ENCODE data around the gene SYNE2.
"Not testable (repeated sequence)": the region's sequence is repeated elsewhere in the genome, so short reads cannot be mapped to it uniquely, and the experiment has no call there.

The SYNE2 gene

GRCh38 chr14:63869940-63870752, 17.3 kb downstream of the SYNE2 start:
- DNase-seq (ENCODE audit: low read depth, low spot score), result not testable (repeated sequence)

- DNase-seq (ENCODE audit: low read depth, low spot score), result not testable (repeated sequence)
These were observed 17.9 kb downstream of the SYNE2 start for GRCh38 chr14:63870753-63871037.

- DNase-seq (ENCODE audit: low read depth, low spot score), result no peak
These were observed 21.4 kb downstream of the SYNE2 start for GRCh38 chr14:63874223-63874622.

- no peak for DNase-seq (ENCODE audit: low read depth, low spot score)
These were observed 22.5 kb downstream of the SYNE2 start for GRCh38 chr14:63875311-63875710.

- DNase-seq (ENCODE audit: low read depth, low spot score), result no peak
These were observed 24.7 kb downstream of the SYNE2 start for GRCh38 chr14:63877550-63877939.

- DNase-seq (ENCODE audit: low read depth, low spot score), result no peak
These were observed 25.2 kb downstream of the SYNE2 start for GRCh38 chr14:63878052-63878451.

GRCh38 chr14:63878792-63879191, 26.0 kb downstream of the SYNE2 start:
- DNase-seq (ENCODE audit: low read depth, low spot score), result no peak

GRCh38 chr14:63881926-63882325, 29.1 kb downstream of the SYNE2 start:
- no peak for DNase-seq (ENCODE audit: low read depth, low spot score)

- no peak for DNase-seq (ENCODE audit: low read depth, low spot score)
These were observed 35.1 kb downstream of the SYNE2 start for GRCh38 chr14:63887899-63888298.

- no peak for DNase-seq (ENCODE audit: low read depth, low spot score)
These were observed 37.7 kb downstream of the SYNE2 start for GRCh38 chr14:63890553-63890952.

- peak; percentile 80 for DNase-seq (ENCODE audit: low read depth, low spot score)
These were observed 38.6 kb downstream of the SYNE2 start for GRCh38 chr14:63891148-63891975.

GRCh38 chr14:63892265-63892664, 39.5 kb downstream of the SYNE2 start:
- no peak for DNase-seq (ENCODE audit: low read depth, low spot score)

GRCh38 chr14:63893701-63894458, 41.1 kb downstream of the SYNE2 start:
- DNase-seq (ENCODE audit: low read depth, low spot score), result no peak

GRCh38 chr14:63895510-63895909, 42.7 kb downstream of the SYNE2 start:
- no peak for DNase-seq (ENCODE audit: low read depth, low spot score)

- DNase-seq (ENCODE audit: low read depth, low spot score), result no peak
These were observed 43.5 kb downstream of the SYNE2 start for GRCh38 chr14:63896278-63896720.

GRCh38 chr14:63897721-63898163, 44.9 kb downstream of the SYNE2 start:
- no peak for DNase-seq (ENCODE audit: low read depth, low spot score)

- no peak for DNase-seq (ENCODE audit: low read depth, low spot score)
These were observed 47.1 kb downstream of the SYNE2 start for GRCh38 chr14:63899953-63900352.

- DNase-seq (ENCODE audit: low read depth, low spot score), result no peak
These were observed 48.8 kb downstream of the SYNE2 start for GRCh38 chr14:63901434-63902085.

GRCh38 chr14:63902375-63902976, 49.7 kb downstream of the SYNE2 start:
- no peak for DNase-seq (ENCODE audit: low read depth, low spot score)

- DNase-seq (ENCODE audit: low read depth, low spot score), result no peak
These were observed 51.9 kb downstream of the SYNE2 start for GRCh38 chr14:63904724-63905123.

- no peak for DNase-seq (ENCODE audit: low read depth, low spot score)
These were observed 52.6 kb downstream of the SYNE2 start for GRCh38 chr14:63905370-63905769.

Measured in iPS DF 19.7 (cell line).